ENCODE results near the gene CHKB.

Gene CHKB

DNA sequence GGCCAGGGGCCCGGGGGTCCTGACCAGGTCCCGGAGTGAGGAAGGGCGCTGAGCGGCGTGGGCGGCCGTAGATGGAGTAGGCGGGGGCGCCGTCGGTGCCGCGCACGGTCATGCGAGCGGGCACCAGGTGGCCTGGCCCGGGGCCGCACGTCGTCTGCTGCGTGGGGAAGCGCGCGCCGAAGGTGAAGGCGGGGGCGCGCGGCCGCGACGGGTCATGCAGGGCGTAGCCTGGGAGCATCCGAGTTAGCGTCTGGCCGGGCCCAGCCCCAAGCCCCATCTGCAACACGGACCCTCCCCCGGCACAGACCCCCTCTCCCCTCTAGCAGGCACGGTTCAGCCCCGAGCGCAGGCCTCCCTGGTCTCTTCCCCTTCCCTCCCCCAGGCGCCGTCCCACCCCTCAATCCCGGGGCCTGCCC lies 51.1 kb downstream of the CHKB start:
- peak in 1 of 2 experiments; percentile 56 for DNase-seq (ENCODE audit: low read depth in 2 of 2)

DNA sequence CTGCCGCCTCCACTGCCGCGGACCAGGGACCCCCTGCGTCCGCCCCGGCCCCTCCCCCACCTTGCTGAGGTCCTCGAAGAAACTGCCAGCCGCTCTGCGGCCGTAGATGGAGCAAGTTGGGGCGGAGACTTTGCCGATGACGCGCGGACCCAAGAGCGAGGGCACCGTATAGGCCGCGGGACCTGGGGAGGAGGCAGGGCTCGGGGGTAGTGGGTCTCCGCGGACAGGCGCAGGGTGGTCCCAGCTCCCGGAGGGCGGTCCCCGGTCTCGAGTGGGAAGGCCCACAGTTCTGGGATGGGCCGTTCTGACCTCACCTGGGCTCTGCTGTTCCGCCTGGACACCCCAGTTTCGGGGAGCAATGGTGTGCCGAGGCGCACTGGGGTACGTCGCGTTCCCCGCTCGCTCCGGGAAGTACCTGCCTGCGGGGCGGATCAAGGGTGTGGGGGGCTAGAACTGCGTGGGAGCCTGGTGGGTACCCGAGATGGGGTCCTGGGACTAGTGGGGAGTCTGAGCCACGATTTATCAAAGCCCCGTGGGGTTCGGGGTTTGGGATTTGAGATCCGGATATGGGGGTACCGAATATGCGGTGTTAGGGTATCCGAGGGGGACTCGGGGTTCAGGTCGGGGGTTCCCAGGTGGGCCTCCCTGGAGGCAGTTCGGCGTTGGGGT lies 51.6 kb downstream of the CHKB start:
- DNase-seq (ENCODE audit: low read depth in 2 of 2): peak; percentile 64 to 79

DNA sequence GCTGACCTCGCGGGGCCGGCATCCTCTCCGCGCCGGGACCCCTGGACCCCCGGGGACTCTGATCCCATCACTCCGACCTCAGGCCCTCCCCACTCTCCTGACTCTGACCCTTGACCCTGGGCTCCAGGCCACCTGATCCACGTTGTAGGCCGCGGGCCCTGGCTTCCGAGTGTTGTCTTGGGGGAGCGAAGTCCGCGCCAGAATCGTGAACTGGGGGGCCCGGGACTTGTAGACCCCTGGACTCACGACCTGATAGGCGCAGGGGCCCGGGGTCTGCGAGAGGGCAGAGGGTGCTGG lies 52.1 kb downstream of the CHKB start:
- no peak for DNase-seq (ENCODE audit: low read depth in 2 of 2)

DNA sequence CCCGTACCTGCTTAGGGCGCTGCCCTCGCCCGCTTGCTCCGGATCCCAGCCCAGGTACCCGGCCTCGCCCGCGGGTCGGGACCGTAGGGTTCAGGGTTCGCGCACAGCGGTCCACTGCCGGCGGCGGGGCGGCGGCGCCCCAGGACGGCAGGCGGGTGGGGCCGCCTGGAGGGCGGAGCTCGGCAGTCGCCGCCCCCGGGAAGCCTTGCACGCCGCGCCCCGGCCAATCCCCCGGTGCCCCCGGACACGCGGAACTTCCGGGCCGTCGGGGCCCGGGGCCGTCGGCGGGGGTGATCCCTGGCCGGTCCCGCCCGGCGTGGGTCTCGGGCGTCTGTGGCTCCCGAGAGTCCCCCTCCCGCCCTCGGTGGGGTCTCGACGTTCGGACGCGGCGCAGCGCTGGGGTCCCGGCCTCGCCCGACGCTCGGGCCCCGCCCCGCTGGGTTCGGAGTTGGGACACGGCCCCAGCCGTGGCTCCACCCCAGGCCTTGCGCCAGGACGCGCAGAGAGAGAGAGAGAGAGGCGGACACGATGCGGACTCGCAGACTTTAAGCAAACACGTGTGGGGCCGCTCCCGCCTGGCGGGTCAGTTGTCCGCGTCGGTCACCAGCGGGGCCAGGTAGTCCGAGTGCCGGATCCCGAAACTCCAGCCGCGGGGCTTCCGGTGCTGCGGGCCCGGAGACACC lies 52.6 kb downstream of the CHKB start, which contains the start of gene TYMP:
TSS of gene TYMP (minus strand) at position 116 of the 683 bp plus-strand sequence. CDS start 303 bp downstream, outside the sequence.
- DNase-seq (ENCODE audit: low read depth in 2 of 2): peak; percentile 52 to 59

DNA sequence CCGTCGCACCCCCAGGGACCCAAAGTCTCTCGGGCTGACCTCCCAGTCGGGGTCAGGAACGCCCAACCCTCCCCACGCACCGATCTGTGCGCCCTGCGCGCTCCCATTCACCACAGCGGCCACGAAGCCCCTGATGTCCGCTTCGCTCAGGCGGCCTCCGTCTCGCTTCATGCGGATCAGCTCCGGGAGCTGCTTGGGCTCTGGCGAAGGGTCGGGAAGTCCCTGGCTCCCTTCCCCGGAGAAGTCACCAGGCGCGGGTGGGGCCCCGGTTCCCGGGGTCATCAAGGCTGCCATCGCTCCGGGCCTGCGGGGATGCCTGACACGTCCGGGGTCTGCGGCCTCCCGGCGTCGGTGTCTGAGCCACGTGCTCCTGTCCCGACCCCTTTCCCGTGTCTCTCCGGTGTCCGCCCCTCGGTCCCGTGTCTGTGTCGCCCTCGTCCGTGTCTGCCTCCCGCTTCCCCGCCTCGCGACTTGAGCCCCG lies 53.2 kb downstream of the CHKB start:
- DNase-seq (ENCODE audit: low read depth in 2 of 2): no peak

Measured in stimulated activated CD4-positive, alpha-beta T cell treated with anti-CD3 and anti-CD28 coated beads, Interleukin-12 subunit alpha, Interleukin-12 subunit beta, amount 100 ng/mL, for 24 hours (primary cell).